HG02938 (cell line): Measurements from ENCODE around the gene SORL1.
"Not testable (repeated sequence)": the region's sequence is repeated elsewhere in the genome, so short reads cannot be mapped to it uniquely, and the experiment has no call there.

Experiments
- ATAC-seq: cut with Tn5 transposase; IDR thresholded peaks from one replicate; pipeline ENCODE4 v1.9.1; 2021; ENCODE audit warnings: mild to moderate bottlenecking, moderate library complexity; ENCODE audit not compliant: unreplicated experiment

The SORL1 gene

GRCh38 chr11:121500717-121501116 is 48.6 kb downstream of the SORL1 start:
- ATAC-seq = no peak

GRCh38 chr11:121503051-121503450 is 50.9 kb downstream of the SORL1 start:
- ATAC-seq = no peak

GRCh38 chr11:121506237-121506636 is 54.1 kb downstream of the SORL1 start:
- ATAC-seq = not testable (repeated sequence)

GRCh38 chr11:121508449-121508848 is 56.3 kb downstream of the SORL1 start:
- no peak for ATAC-seq

- no peak for ATAC-seq
Measured at GRCh38 chr11:121510438-121510837, 58.3 kb downstream of the SORL1 start.

GRCh38 chr11:121512468-121513465 is 60.7 kb downstream of the SORL1 start:
- ATAC-seq = no peak

GRCh38 chr11:121513807-121514206 is 61.7 kb downstream of the SORL1 start:
- no peak for ATAC-seq

- no peak for ATAC-seq
Measured at GRCh38 chr11:121514432-121515334, 62.6 kb downstream of the SORL1 start.

- ATAC-seq = no peak
Measured at GRCh38 chr11:121515335-121515671, 63.2 kb downstream of the SORL1 start.

GRCh38 chr11:121517996-121518395 is 65.9 kb downstream of the SORL1 start:
- no peak for ATAC-seq

GRCh38 chr11:121520243-121521144 is 68.4 kb downstream of the SORL1 start:
- no peak for ATAC-seq

- no peak for ATAC-seq
Measured at GRCh38 chr11:121521145-121522042, 69.3 kb downstream of the SORL1 start.

GRCh38 chr11:121522043-121522941 is 70.2 kb downstream of the SORL1 start:
- ATAC-seq = no peak

- ATAC-seq = no peak
Measured at GRCh38 chr11:121523581-121524232, 71.6 kb downstream of the SORL1 start.

- no peak for ATAC-seq
Measured at GRCh38 chr11:121524233-121524631, 72.1 kb downstream of the SORL1 start.

- ATAC-seq = no peak
Measured at GRCh38 chr11:121525376-121525775, 73.3 kb downstream of the SORL1 start.

GRCh38 chr11:121530257-121530656 is 78.1 kb downstream of the SORL1 start:
- ATAC-seq = no peak

- no peak for ATAC-seq
Measured at GRCh38 chr11:121533601-121534000, 81.5 kb downstream of the SORL1 start.
